ENCODE measurements around the gene NLN.

NLN gene

GRCh38 chr5:65739162-65739561, 17.2 kb downstream of the NLN start:
- Histone ChIP-seq H3K27me3 (ENCODE audit: insufficient read depth, low read depth) (no peaks in the 10 kb centered on the region), H3K36me3 (ENCODE audit: insufficient read depth) (no peaks in the 10 kb centered on the region), H3K79me2 (ENCODE audit: insufficient read depth, low read depth) (peaks cover 19% of the 10 kb centered on the region; the same call in 1 of the 2 replicates), H4K20me1 (ENCODE audit: insufficient read depth) (no peaks in the 10 kb centered on the region), H3K4me2 (no peak overlapping the region), H3K4me3 (IDR thresholded peaks at IDR 0.05; ENCODE audit: insufficient read depth, low read depth, low read length) (no peak overlapping the region), H2AFZ (ENCODE audit: low read depth) (no peak overlapping the region), H3K9ac (no peak overlapping the region), H3K27ac (no peak overlapping the region), H3K4me1 (ENCODE audit: low read depth, poor library complexity, severe bottlenecking) (peaks cover 38% of the 10 kb centered on the region)
- TF ChIP-seq CTCF (conservative IDR thresholded peaks at IDR 0.05; ENCODE audit: low read depth, low read length): no peak

- no peak overlapping the region for H3K9ac ChIP-seq
- peaks cover 17% of the 10 kb centered on the region for H3K4me1 ChIP-seq (ENCODE audit: low read depth, poor library complexity, severe bottlenecking)
- H3K27me3 ChIP-seq (ENCODE audit: insufficient read depth, low read depth): no peaks in the 10 kb centered on the region
- H3K4me3 ChIP-seq (IDR thresholded peaks at IDR 0.05; ENCODE audit: insufficient read depth, low read depth, low read length): no peak overlapping the region
- no peak overlapping the region for H3K27ac ChIP-seq
- peaks cover 9% of the 10 kb centered on the region; the same call in 1 of the 2 replicates for H3K79me2 ChIP-seq (ENCODE audit: insufficient read depth, low read depth)
- no peak overlapping the region for H3K4me2 ChIP-seq
- peak; percentile 82 for TF ChIP-seq CTCF (conservative IDR thresholded peaks at IDR 0.05; ENCODE audit: low read depth, low read length)
- no peaks in the 10 kb centered on the region for H4K20me1 ChIP-seq (ENCODE audit: insufficient read depth)
- no peaks in the 10 kb centered on the region for H3K36me3 ChIP-seq (ENCODE audit: insufficient read depth)
- no peak overlapping the region for H2AFZ ChIP-seq (ENCODE audit: low read depth)
Measured at GRCh38 chr5:65742565-65743231, 20.7 kb downstream of the NLN start.

GRCh38 chr5:65749221-65749844, 27.3 kb downstream of the NLN start:
- no peaks in the 10 kb centered on the region for H4K20me1 ChIP-seq (ENCODE audit: insufficient read depth)

GRCh38 chr5:65749956-65750355, 28.0 kb downstream of the NLN start:
- Histone ChIP-seq H3K4me2 (no peak overlapping the region), H3K4me1 (ENCODE audit: low read depth, poor library complexity, severe bottlenecking) (no peaks in the 10 kb centered on the region), H3K79me2 (ENCODE audit: insufficient read depth, low read depth) (no peaks in the 10 kb centered on the region), H2AFZ (ENCODE audit: low read depth) (no peak overlapping the region), H4K20me1 (ENCODE audit: insufficient read depth) (no peaks in the 10 kb centered on the region), H3K36me3 (ENCODE audit: insufficient read depth) (no peaks in the 10 kb centered on the region), H3K27me3 (ENCODE audit: insufficient read depth, low read depth) (no peaks in the 10 kb centered on the region), H3K4me3 (IDR thresholded peaks at IDR 0.05; ENCODE audit: insufficient read depth, low read depth, low read length) (no peak overlapping the region), H3K9ac (no peak overlapping the region), H3K27ac (no peak overlapping the region)
- no peak for TF ChIP-seq CTCF (conservative IDR thresholded peaks at IDR 0.05; ENCODE audit: low read depth, low read length)

More at GRCh38 chr5:65749221-65749844, 27.3 kb downstream of the NLN start:
- no peak overlapping the region for H3K4me2 ChIP-seq
- no peak overlapping the region for H3K4me3 ChIP-seq (IDR thresholded peaks at IDR 0.05; ENCODE audit: insufficient read depth, low read depth, low read length)
- H3K79me2 ChIP-seq (ENCODE audit: insufficient read depth, low read depth): no peaks in the 10 kb centered on the region
- no peak overlapping the region for H3K27ac ChIP-seq
- no peaks in the 10 kb centered on the region for H3K36me3 ChIP-seq (ENCODE audit: insufficient read depth)
- no peak overlapping the region for H2AFZ ChIP-seq (ENCODE audit: low read depth)
- no peaks in the 10 kb centered on the region for H3K27me3 ChIP-seq (ENCODE audit: insufficient read depth, low read depth)
- H3K4me1 ChIP-seq (ENCODE audit: low read depth, poor library complexity, severe bottlenecking): no peaks in the 10 kb centered on the region
- no peak overlapping the region for H3K9ac ChIP-seq
- TF ChIP-seq CTCF (conservative IDR thresholded peaks at IDR 0.05; ENCODE audit: low read depth, low read length): no peak

All from KMS-11 (cell line).